ENCODE measurements around the gene CLTA. TPM values are rescaled to one million over a fixed set of nuclear protein-coding genes. Genes with fewer than 3 reads are reported as not detected.
A peak's percentile ranks its signal among the peaks of the same experiment; 100 is the strongest.
"Not testable (repeated sequence)": the region's sequence is repeated elsewhere in the genome, so short reads cannot be mapped to it uniquely, and the experiment has no call there.

CLTA gene
- total RNA-seq, 1 donor from 2014 or later, result 335 TPM

GRCh38 chr9:36245906-36246305, 55.2 kb downstream of the CLTA start:
- no peaks in the 10 kb centered on the region for H3K27me3 ChIP-seq (ENCODE audit: control insufficient read depth, insufficient read depth, low read length)
- peaks cover 5% of the 10 kb centered on the region for H3K36me3 ChIP-seq (ENCODE audit: control insufficient read depth, insufficient read depth, low read length)
- FAIRE-seq (no peak), DNase-seq (ENCODE audit: low read depth) (no peak)
- H3K4me3 ChIP-seq (ENCODE audit: low read depth, low read length), result no peak overlapping the region
- no peak for TF ChIP-seq CTCF (IDR thresholded peaks at IDR 0.05; ENCODE audit: insufficient read depth, low read length, severe bottlenecking)

DNA sequence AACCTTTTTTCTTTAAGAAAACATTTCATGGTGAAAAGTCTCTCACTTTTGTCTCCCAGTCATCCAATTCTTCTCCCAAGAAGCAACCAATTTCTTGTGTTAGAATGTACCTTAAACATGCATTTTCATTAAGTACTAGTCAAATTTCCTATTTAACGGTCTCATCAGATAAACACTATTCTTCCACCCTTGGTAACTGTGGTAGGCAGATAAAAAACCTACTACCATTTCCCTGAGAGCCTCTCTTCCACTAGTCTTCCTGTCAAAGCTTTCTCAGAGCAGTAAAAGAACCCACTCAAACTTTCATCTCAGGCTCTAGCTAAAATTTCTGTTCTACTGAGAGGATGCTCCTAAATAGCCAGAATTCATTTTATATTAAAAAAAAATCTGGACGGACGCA, 56.6 kb downstream of the CLTA start:
- Histone ChIP-seq H3K4me3 (ENCODE audit: low read depth, low read length) (no peak overlapping the region), H3K27me3 (ENCODE audit: control insufficient read depth, insufficient read depth, low read length) (no peaks in the 10 kb centered on the region), H3K36me3 (ENCODE audit: control insufficient read depth, insufficient read depth, low read length) (peaks cover 5% of the 10 kb centered on the region)
- no peak for FAIRE-seq
- no peak for TF ChIP-seq CTCF (IDR thresholded peaks at IDR 0.05; ENCODE audit: insufficient read depth, low read length, severe bottlenecking)
- no peak for DNase-seq (ENCODE audit: low read depth)

DNA sequence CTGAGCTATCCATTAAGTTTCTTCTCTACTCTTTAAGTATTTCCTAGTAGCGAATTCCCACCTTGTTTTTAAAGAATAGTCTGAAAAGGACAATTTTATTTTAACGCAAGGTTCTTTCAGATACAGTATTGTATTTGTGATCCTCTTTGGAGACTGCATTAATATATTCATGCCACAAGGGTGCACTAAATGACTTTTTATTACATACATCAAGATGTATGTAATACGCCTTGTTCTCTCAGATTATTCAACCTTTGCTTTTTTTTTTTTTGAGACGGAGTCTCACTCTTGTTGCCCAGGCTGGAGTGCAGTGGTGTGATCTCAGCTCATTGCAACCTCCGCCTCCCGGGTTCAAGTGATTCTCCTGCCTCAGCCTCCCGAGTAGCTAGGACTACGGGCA, 57.3 kb downstream of the CLTA start:
- FAIRE-seq; H3K4me3 ChIP-seq (ENCODE audit: low read depth, low read length); H3K36me3 ChIP-seq (ENCODE audit: control insufficient read depth, insufficient read depth, low read length); H3K27me3 ChIP-seq (ENCODE audit: control insufficient read depth, insufficient read depth, low read length): not testable (repeated sequence)
- peak; percentile 69 for DNase-seq (ENCODE audit: low read depth)
- peak; percentile 35 for TF ChIP-seq CTCF (IDR thresholded peaks at IDR 0.05; ENCODE audit: insufficient read depth, low read length, severe bottlenecking)

GRCh38 chr9:36249189-36249588, 58.5 kb downstream of the CLTA start:
- Histone ChIP-seq H3K27me3 (ENCODE audit: control insufficient read depth, insufficient read depth, low read length) (no peaks in the 10 kb centered on the region), H3K4me3 (ENCODE audit: low read depth, low read length) (no peak overlapping the region), H3K36me3 (ENCODE audit: control insufficient read depth, insufficient read depth, low read length) (peaks cover 3% of the 10 kb centered on the region)
- TF ChIP-seq CTCF (IDR thresholded peaks at IDR 0.05; ENCODE audit: insufficient read depth, low read length, severe bottlenecking), result no peak
- FAIRE-seq, result no peak
- no peak for DNase-seq (ENCODE audit: low read depth)

DNA sequence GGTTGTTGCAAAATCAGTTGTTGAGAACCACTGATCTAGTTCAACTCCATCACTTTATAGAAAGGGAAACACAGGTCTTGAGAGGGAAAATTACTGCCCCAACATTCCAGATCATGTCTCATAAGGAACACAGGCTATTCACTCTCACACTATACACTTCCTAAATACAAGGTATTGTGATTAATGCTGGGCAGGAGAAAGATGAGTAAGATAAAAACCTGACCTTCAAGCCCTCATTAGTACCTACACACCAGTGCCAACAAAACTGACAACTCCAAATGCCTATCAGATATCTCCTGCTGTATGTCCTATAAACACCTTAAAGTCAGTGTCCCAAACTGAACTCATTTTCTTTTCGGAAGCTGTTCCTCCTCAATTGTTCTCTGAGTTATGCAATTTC, 59.4 kb downstream of the CLTA start:
- Histone ChIP-seq H3K27me3 (ENCODE audit: control insufficient read depth, insufficient read depth, low read length) (no peaks in the 10 kb centered on the region), H3K4me3 (ENCODE audit: low read depth, low read length) (no peak overlapping the region), H3K36me3 (ENCODE audit: control insufficient read depth, insufficient read depth, low read length) (peaks cover 3% of the 10 kb centered on the region)
- no peak for FAIRE-seq
- DNase-seq (ENCODE audit: low read depth), result peak; percentile 69
- TF ChIP-seq CTCF (IDR thresholded peaks at IDR 0.05; ENCODE audit: insufficient read depth, low read length, severe bottlenecking), result no peak

DNA sequence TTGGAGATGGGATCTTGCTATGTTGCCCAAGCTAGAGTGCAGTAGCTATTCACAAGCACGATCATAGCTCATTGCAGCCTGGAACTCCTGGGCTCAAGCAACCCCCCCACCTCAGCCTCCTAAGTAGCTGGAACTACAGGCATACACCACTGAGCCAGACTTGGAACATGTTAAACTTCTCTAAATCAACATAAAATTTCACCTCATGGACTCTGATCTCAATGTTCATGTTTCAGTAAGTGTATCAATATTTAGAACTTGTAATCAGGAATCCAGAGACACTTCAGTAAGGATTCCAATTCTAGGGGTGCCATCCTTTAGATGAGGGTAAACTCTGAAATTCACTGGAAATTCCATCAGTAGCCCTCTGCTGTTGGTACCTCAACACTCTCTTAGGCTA, 60.7 kb downstream of the CLTA start:
- FAIRE-seq, result no peak
- TF ChIP-seq CTCF (IDR thresholded peaks at IDR 0.05; ENCODE audit: insufficient read depth, low read length, severe bottlenecking), result no peak
- DNase-seq (ENCODE audit: low read depth), result no peak
- H3K4me3 ChIP-seq (ENCODE audit: low read depth, low read length), result no peak overlapping the region
- H3K27me3 ChIP-seq (ENCODE audit: control insufficient read depth, insufficient read depth, low read length), result no peaks in the 10 kb centered on the region
- no peaks in the 10 kb centered on the region for H3K36me3 ChIP-seq (ENCODE audit: control insufficient read depth, insufficient read depth, low read length)
